AG04450 (cell line): ENCODE measurements around the gene AQP12A. TPM values are rescaled to one million over a fixed set of nuclear protein-coding genes. Genes with fewer than 3 reads are reported as not detected.
A peak's percentile ranks its signal among the peaks of the same experiment; 100 is the strongest.

Experiments
- CTCF ChIA-PET: fragments of 300-600, 350-600 bp; formaldehyde crosslinking; extraction: SDS; loops from one replicate; lab custom pipeline; 2022; ENCODE audit warnings: antibody characterized with exemption, inconsistent platforms; lab: Charles Lee
- POLR2A ChIA-PET: fragments of 350-600 bp; formaldehyde crosslinking; extraction: SDS; loops from one replicate; lab custom pipeline; 2021; ENCODE audit warnings: antibody characterized with exemption, inconsistent platforms; lab: Yijun Ruan, JAX
- DNase-seq: peaks from one replicate; pipeline ENCODE4 v3.0.0-alpha.2; 2011; ENCODE audit warnings: low read depth, low spot score
- H3K27ac ChIP-seq: one replicate; pipeline ENCODE4 v1.5.1; 2012; ENCODE audit warnings: low read depth, low read length, control low read depth
- H3K27me3 ChIP-seq: one replicate; pipeline ENCODE4 v1.6.0; 2012; ENCODE audit warnings: low read length; ENCODE audit not compliant: control insufficient read depth, insufficient read depth
- H3K4me3 ChIP-seq: 2 replicates; pipeline ENCODE4 v1.5.1; 2011; ENCODE audit warnings: mild to moderate bottlenecking, low read depth, low read length, control low read depth
- H3K9me3 ChIP-seq: 2 replicates; pipeline ENCODE4 v1.5.1; 2012; ENCODE audit warnings: low read length; ENCODE audit not compliant: control insufficient read depth, insufficient read depth
- polyA plus RNA-seq: library from polyadenylated mRNA; depleted of rRNA; stranded (reverse); fragments of >200 nt; gene quantifications from 2 replicates; pipeline ENCODE4 v1.2.3, GENCODE V29; 2011
- TF ChIP-seq, protein P1 (sequence below): IDR thresholded peaks from 2 replicates; pipeline ENCODE4 v1.5.1; 2011; ENCODE audit warnings: low read depth, low read length, control low read depth, inconsistent platforms

AQP12A gene
- polyA plus RNA-seq, 1 experiment: not detected

DNA sequence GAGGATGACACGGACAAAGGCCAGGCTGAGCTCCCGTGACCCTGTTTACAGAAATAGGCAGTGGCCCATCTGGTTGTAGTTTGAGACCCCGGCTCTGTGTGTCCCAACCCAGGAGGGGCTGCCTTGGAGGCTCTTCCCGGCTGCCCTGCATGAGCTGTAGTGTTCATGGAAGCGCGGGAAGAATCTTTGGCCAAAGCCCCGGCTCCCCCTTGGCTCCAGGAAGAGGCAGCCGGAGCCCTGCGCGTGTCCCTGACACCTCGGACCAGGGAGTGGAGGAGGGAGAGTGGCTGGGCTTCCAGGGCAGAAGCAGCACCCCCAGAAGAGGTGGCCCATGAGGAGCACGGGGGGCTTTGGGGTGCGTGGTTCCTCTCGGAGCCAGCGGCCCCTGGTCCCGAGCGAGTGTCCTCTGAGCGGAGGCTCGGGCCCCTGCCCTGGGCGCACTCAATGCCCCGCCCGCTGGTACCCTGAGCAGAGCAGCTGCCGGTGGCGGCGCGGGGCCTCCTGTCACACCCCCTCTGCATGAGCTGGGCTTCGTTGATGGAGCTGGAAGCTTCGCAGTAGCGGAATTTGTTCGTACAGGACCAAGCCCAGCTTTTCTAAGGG lies 44.7 kb upstream of the AQP12A start:
- DNase-seq: no peak
- CTCF ChIA-PET: no interaction called here
- POLR2A ChIA-PET: no interaction called here

GRCh38 chr2:240647503-240648154 lies 44.0 kb upstream of the AQP12A start:
- no peak for DNase-seq
- ChIA-PET CTCF (no interaction called here), POLR2A (no interaction called here)
- Histone ChIP-seq H3K4me3 (no peak overlapping the region), H3K27me3 (peaks cover 51% of the 10 kb centered on the region), H3K27ac (no peak overlapping the region), H3K9me3 (no peaks in the 10 kb centered on the region; the same call in 1 of the 2 replicates)
- TF ChIP-seq, protein P1, sequence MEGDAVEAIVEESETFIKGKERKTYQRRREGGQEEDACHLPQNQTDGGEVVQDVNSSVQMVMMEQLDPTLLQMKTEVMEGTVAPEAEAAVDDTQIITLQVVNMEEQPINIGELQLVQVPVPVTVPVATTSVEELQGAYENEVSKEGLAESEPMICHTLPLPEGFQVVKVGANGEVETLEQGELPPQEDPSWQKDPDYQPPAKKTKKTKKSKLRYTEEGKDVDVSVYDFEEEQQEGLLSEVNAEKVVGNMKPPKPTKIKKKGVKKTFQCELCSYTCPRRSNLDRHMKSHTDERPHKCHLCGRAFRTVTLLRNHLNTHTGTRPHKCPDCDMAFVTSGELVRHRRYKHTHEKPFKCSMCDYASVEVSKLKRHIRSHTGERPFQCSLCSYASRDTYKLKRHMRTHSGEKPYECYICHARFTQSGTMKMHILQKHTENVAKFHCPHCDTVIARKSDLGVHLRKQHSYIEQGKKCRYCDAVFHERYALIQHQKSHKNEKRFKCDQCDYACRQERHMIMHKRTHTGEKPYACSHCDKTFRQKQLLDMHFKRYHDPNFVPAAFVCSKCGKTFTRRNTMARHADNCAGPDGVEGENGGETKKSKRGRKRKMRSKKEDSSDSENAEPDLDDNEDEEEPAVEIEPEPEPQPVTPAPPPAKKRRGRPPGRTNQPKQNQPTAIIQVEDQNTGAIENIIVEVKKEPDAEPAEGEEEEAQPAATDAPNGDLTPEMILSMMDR: no peak

More for the DNA sequence above, 44.7 kb upstream of the AQP12A start:
- Histone ChIP-seq H3K4me3 (no peak overlapping the region), H3K9me3 (no peaks in the 10 kb centered on the region; the same call in 1 of the 2 replicates), H3K27ac (no peak overlapping the region), H3K27me3 (peaks cover 50% of the 10 kb centered on the region)
- TF ChIP-seq, protein P1: no peak

DNA sequence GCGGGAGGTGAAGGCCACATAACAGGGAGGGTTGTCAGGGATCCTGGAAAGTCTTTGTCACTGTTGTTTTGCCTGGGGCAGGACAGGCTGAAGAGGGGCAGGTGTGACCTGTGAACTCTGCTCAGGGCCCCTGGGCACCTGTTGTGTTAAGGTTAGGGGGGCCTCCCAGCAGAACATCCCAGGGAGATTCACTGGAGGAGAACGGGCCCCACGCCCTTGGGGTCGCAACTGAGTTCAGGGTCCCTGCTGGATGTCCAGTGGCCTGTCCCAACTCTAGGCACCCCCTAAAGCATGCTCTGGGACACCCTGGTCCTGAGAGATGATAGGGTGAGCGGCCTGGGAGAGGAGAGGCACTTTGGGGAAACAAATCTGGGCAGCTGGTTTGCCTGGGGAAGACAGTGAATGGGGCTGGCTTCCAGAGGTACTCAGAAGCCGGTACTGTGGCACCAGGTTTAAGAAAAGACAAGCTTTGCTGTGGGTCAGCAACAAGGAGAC lies 43.5 kb upstream of the AQP12A start:
- Histone ChIP-seq H3K9me3 (no peaks in the 10 kb centered on the region; the same call in 1 of the 2 replicates), H3K27me3 (peaks cover 51% of the 10 kb centered on the region), H3K4me3 (no peak overlapping the region), H3K27ac (no peak overlapping the region)
- CTCF ChIA-PET: no interaction called here
- POLR2A ChIA-PET: no interaction called here
- TF ChIP-seq, protein P1: no peak
- DNase-seq: no peak

DNA sequence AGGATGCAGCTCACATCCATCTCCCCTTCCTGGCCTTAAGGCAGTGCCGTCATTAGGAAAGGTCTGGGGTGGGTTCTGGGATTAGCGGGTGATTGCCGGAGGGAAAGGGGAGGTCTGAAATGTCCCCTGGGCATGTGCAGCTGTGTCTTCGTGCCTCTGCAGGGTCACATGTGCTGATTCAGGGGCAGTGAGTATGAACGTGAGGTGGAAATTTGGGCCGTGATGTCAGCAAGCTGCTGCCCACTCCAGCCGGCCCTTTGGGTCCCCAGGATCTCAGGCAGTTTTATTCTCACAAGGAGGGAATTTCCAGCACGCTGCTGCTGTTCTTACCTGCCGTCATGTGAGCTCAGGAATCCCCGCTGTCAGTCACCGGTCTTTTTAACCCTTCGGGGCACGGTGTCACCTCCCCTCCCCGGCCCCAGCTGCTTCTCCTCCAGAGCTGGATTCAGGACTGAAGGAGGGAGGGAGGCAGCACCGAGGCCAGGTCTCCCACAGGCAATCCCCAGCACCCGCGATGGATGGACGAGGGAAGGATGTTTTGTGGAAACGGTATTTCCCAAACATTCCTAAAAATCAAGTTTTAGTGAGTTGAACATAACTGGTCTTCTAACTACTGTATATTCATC lies 42.9 kb upstream of the AQP12A start:
- POLR2A ChIA-PET: no interaction called here
- CTCF ChIA-PET: no interaction called here
- Histone ChIP-seq H3K27me3 (peaks cover 51% of the 10 kb centered on the region), H3K9me3 (no peaks in the 10 kb centered on the region; the same call in 1 of the 2 replicates), H3K27ac (peak overlapping the region; percentile 21), H3K4me3 (no peak overlapping the region)
- TF ChIP-seq, protein P1: no peak
- DNase-seq: no peak

DNA sequence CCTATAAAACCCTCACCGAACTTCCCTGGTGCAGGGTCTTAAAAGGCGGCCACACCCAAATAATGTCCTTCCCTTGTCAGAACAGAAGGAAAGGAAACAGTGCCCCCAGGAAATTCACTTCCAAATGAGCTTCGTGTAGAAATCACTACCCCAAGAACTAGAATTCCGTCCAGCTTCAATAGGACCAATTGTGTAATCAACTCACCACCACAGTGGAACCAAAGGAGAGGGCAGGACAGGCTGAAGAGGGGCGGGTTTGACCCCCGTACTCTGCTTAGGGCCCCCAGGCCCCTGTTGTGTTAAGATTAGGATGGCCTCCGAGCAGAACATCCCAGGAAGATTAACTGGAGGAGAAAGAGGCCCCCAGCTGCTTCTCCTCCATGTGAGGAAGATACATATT lies 42.3 kb upstream of the AQP12A start:
- TF ChIP-seq, protein P1: no peak
- Histone ChIP-seq H3K27me3 (peaks cover 47% of the 10 kb centered on the region), H3K27ac (no peak overlapping the region), H3K9me3 (no peaks in the 10 kb centered on the region; the same call in 1 of the 2 replicates), H3K4me3 (no peak overlapping the region)
- no peak for DNase-seq
- ChIA-PET POLR2A (no interaction called here), CTCF (no interaction called here)
